HepG2 (cell line): Measurements from ENCODE around the gene STUB1. TPM values are rescaled to one million over a fixed set of nuclear protein-coding genes. Genes with fewer than 3 reads are reported as not detected.

Experiments used
- FOXM1 ChIP-seq: sonication (generic); formaldehyde crosslinking; IDR thresholded peaks from 2 replicates; pipeline ENCODE4 v1.5.0; 2020; ENCODE audit warnings: missing genetic modification reagents
- GPN1 ChIP-seq: sonication (generic); formaldehyde crosslinking; IDR thresholded peaks from 2 replicates; pipeline ENCODE4 v1.5.1; 2020; ENCODE audit warnings: missing genetic modification reagents, borderline replicate concordance
- MXD4 ChIP-seq: IDR thresholded peaks from 2 replicates; pipeline ENCODE4 v1.6.1; 2016; ENCODE audit warnings: mild to moderate bottlenecking, missing biosample characterization, missing genetic modification reagents
- PHB2 ChIP-seq: fragments of 450-650 bp; IDR thresholded peaks from 2 replicates; pipeline ENCODE4 v1.6.1; 2018; ENCODE audit not compliant: partially characterized antibody
- PHF5A ChIP-seq: IDR thresholded peaks from one replicate; pipeline ENCODE4 v1.6.1; 2018; ENCODE audit warnings: low read depth, missing genetic modification reagents; ENCODE audit not compliant: unreplicated experiment
- PHF8 ChIP-seq: sonication (generic); formaldehyde crosslinking; IDR thresholded peaks from 2 replicates; pipeline ENCODE4 v1.5.0; 2020; ENCODE audit warnings: missing genetic modification reagents
- RFX1 ChIP-seq: fragments of 450-650 bp; IDR thresholded peaks from 2 replicates; pipeline ENCODE4 v1.6.1; 2017
- RORA ChIP-seq: sonication (generic); formaldehyde crosslinking; IDR thresholded peaks from 2 replicates; pipeline ENCODE4 v1.5.0; 2020; ENCODE audit warnings: mild to moderate bottlenecking, missing genetic modification reagents, moderate library complexity
- STAG1 ChIP-seq: sonication (generic); formaldehyde crosslinking; IDR thresholded peaks from 2 replicates; pipeline ENCODE4 v1.4.0; 2020; ENCODE audit warnings: missing genetic modification reagents
- THAP11 ChIP-seq: IDR thresholded peaks from 2 replicates; pipeline ENCODE4 v1.6.1; 2016; ENCODE audit warnings: missing biosample characterization, missing genetic modification reagents
- ZFP1 ChIP-seq: IDR thresholded peaks from 2 replicates; pipeline ENCODE4 v1.6.1; 2016
- ZNF136 ChIP-seq: sonication (generic); formaldehyde crosslinking; IDR thresholded peaks from 2 replicates; pipeline ENCODE4 v1.8.1; 2022; ENCODE audit warnings: low read depth, mild to moderate bottlenecking, moderate library complexity, missing genetic modification reagents
- ZNF264 ChIP-seq: sonication (generic); formaldehyde crosslinking; IDR thresholded peaks from 2 replicates; pipeline ENCODE4 v1.4.0; 2020; ENCODE audit warnings: missing genetic modification reagents
- ZNF383 ChIP-seq: sonication (generic); formaldehyde crosslinking; IDR thresholded peaks from 2 replicates; pipeline ENCODE4 v1.4.0; 2020; ENCODE audit warnings: missing genetic modification reagents, mild to moderate bottlenecking, borderline replicate concordance
- ZNF615 ChIP-seq: sonication (generic); formaldehyde crosslinking; IDR thresholded peaks from 2 replicates; pipeline ENCODE4 v1.5.0; 2020; ENCODE audit warnings: mild to moderate bottlenecking, missing genetic modification reagents, borderline replicate concordance
- ZNF720 ChIP-seq: sonication (generic); formaldehyde crosslinking; IDR thresholded peaks from 2 replicates; pipeline ENCODE4 v1.4.0; 2020; ENCODE audit warnings: missing genetic modification reagents
- polyA plus RNA-seq, 8 experiments: library from polyadenylated mRNA; depleted of rRNA in 3 of 8; stranded (reverse) in 7 of 8; unstranded in 1 of 8; fragments of >200 nt; fragmentation: Illumina TruSeq in 4 of 8; extraction: Trizol in 4 of 8; gene quantifications; 2 replicates each; pipeline versions ENCODE4 v1.2.1 to v1.2.3, GENCODE V29; 2011 to 2016; ENCODE audit warnings: low read depth in 4 of 8, missing spikeins in 1 of 8, mixed read lengths in 1 of 8; ENCODE audit not compliant: insufficient read depth in 1 of 8
- total RNA-seq, 5 experiments: library from RNA; depleted of rRNA; stranded (reverse); fragments of >200 nt; fragmentation: Illumina TruSeq; extraction: Trizol; gene quantifications; 2 replicates each; pipeline ENCODE4 v1.2.3, GENCODE V29; 2016; ENCODE audit warnings: low read depth in 1 of 5
- TF ChIP-seq, protein P1 (sequence below): sonication (generic); formaldehyde crosslinking; IDR thresholded peaks from 2 replicates; pipeline ENCODE4 v1.5.0; 2020; ENCODE audit warnings: mild to moderate bottlenecking, missing genetic modification reagents, borderline replicate concordance
- TF ChIP-seq, protein P2 (sequence below): sonication (generic); formaldehyde crosslinking; IDR thresholded peaks from 2 replicates; pipeline ENCODE4 v1.5.1; 2020; ENCODE audit warnings: missing genetic modification reagents, mild to moderate bottlenecking, borderline replicate concordance
- TF ChIP-seq, protein P3 (sequence below): IDR thresholded peaks from 2 replicates; pipeline ENCODE4 v1.6.1; 2016; ENCODE audit warnings: low read depth, missing genetic modification reagents, missing compliant biosample characterization
- TF ChIP-seq, protein P4 (sequence below): IDR thresholded peaks from 2 replicates; pipeline ENCODE4 v1.6.1; 2016; ENCODE audit warnings: missing biosample characterization, missing genetic modification reagents, low read depth

The STUB1 gene
- total and polyA plus RNA-seq, 2 of the 13 experiments (the other 11 are each of a cell fraction or from before 2014, with no cell fraction given) = 52.9 to 78.2 TPM

DNA sequence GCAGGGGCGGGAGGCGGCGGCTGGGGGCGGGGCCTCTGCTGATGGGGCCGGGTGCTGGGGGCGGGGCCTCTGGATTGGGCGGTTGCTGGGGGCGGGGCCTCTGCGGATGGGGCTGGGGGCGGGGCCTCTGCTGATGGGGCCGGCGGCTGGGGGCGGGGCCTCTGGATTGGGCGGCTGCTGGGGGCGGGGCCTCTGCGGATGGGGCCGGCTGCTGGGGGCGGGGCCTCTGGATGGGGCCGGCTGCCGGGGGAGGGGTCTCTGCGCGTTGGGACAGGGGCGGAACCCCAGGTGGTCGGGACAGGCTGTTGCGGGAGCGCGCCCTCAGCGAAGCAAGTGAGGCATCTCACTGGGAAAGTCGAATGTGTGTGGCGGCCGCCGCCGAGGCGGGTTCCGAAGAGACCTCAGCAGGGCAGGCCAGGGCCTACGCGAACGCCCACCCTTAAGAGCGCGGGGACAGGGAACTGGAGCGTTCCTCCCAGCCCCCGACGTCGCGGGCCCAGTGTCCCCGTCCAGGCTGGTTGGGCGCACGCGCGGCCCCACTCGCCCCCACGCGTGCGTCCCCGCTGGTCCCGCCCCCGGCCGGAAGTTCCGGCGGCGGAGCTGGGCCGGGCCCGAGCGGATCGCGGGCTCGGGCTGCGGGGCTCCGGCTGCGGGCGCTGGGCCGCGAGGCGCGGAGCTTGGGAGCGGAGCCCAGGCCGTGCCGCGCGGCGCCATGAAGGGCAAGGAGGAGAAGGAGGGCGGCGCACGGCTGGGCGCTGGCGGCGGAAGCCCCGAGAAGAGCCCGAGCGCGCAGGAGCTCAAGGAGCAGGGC, at the start of gene STUB1 (continued):
- TF ChIP-seq GPN1 (no peak), ZFP1 (CRISPR knock-in tag) (no peak), PHB2 (no peak), THAP11 (CRISPR knock-in tag) (peak; percentile 59; the same call in 1 of the 2 replicates), ZNF264 (0 out of 2 replicates have a peak, but pooled peaks have one; percentile 29), RORA (no peak), FOXM1 (CRISPR knock-in tag) (no peak), ZNF615 (CRISPR knock-in tag) (no peak), MXD4 (CRISPR knock-in tag) (no peak), ZNF383 (CRISPR knock-in tag) (no peak), PHF5A (CRISPR knock-in tag) (no peak), ZNF136 (CRISPR knock-in tag) (no peak), STAG1 (peak; percentile 7; the same call in 1 of the 2 replicates), ZNF720 (CRISPR knock-in tag) (no peak), PHF8 (peak; percentile 64), RFX1 (no peak)
- TF ChIP-seq, protein P1, sequence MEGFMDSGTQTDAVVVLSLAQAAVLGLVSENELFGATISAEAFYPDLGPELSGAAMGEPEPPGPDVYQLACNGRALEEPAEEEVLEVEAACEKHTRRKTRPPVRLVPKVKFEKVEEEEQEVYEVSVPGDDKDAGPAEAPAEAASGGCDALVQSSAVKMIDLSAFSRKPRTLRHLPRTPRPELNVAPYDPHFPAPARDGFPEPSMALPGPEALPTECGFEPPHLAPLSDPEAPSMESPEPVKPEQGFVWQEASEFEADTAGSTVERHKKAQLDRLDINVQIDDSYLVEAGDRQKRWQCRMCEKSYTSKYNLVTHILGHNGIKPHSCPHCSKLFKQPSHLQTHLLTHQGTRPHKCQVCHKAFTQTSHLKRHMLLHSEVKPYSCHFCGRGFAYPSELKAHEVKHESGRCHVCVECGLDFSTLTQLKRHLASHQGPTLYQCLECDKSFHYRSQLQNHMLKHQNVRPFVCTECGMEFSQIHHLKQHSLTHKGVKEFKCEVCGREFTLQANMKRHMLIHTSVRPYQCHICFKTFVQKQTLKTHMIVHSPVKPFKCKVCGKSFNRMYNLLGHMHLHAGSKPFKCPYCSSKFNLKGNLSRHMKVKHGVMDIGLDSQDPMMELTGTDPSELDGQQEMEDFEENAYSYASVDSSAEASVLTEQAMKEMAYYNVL (CRISPR knock-in tag) = no peak
- TF ChIP-seq, protein P2, sequence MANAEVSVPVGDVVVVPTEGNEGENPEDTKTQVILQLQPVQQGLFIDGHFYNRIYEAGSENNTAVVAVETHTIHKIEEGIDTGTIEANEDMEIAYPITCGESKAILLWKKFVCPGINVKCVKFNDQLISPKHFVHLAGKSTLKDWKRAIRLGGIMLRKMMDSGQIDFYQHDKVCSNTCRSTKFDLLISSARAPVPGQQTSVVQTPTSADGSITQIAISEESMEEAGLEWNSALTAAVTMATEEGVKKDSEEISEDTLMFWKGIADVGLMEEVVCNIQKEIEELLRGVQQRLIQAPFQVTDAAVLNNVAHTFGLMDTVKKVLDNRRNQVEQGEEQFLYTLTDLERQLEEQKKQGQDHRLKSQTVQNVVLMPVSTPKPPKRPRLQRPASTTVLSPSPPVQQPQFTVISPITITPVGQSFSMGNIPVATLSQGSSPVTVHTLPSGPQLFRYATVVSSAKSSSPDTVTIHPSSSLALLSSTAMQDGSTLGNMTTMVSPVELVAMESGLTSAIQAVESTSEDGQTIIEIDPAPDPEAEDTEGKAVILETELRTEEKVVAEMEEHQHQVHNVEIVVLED = 0 out of 2 replicates have a peak, but pooled peaks have one; percentile 43
- TF ChIP-seq, protein P3, sequence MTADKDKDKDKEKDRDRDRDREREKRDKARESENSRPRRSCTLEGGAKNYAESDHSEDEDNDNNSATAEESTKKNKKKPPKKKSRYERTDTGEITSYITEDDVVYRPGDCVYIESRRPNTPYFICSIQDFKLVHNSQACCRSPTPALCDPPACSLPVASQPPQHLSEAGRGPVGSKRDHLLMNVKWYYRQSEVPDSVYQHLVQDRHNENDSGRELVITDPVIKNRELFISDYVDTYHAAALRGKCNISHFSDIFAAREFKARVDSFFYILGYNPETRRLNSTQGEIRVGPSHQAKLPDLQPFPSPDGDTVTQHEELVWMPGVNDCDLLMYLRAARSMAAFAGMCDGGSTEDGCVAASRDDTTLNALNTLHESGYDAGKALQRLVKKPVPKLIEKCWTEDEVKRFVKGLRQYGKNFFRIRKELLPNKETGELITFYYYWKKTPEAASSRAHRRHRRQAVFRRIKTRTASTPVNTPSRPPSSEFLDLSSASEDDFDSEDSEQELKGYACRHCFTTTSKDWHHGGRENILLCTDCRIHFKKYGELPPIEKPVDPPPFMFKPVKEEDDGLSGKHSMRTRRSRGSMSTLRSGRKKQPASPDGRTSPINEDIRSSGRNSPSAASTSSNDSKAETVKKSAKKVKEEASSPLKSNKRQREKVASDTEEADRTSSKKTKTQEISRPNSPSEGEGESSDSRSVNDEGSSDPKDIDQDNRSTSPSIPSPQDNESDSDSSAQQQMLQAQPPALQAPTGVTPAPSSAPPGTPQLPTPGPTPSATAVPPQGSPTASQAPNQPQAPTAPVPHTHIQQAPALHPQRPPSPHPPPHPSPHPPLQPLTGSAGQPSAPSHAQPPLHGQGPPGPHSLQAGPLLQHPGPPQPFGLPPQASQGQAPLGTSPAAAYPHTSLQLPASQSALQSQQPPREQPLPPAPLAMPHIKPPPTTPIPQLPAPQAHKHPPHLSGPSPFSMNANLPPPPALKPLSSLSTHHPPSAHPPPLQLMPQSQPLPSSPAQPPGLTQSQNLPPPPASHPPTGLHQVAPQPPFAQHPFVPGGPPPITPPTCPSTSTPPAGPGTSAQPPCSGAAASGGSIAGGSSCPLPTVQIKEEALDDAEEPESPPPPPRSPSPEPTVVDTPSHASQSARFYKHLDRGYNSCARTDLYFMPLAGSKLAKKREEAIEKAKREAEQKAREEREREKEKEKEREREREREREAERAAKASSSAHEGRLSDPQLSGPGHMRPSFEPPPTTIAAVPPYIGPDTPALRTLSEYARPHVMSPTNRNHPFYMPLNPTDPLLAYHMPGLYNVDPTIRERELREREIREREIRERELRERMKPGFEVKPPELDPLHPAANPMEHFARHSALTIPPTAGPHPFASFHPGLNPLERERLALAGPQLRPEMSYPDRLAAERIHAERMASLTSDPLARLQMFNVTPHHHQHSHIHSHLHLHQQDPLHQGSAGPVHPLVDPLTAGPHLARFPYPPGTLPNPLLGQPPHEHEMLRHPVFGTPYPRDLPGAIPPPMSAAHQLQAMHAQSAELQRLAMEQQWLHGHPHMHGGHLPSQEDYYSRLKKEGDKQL (CRISPR knock-in tag) = no peak
- TF ChIP-seq, protein P4, sequence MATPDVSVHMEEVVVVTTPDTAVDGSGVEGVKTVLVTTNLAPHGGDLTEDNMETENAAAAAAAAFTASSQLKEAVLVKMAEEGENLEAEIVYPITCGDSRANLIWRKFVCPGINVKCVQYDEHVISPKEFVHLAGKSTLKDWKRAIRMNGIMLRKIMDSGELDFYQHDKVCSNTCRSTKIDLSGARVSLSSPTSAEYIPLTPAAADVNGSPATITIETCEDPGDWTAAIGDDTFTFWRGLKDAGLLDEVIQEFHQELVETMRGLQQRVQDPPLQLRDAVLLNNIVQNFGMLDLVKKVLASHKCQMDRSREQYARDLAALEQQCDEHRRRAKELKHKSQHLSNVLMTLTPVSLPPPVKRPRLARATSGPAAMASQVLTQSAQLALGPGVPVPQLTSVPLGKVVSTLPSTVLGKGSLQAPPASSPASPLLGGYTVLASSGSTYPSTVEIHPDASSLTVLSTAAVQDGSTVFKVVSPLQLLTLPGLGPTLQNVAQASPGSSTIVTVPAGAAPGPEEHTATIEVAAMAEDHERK = no peak
